HL-60 (cell line): Measurements from ENCODE around the gene ACTA2.

ENCODE experiments used
- DNase-seq, 2 experiments: peaks; one replicate each; pipeline ENCODE4 v3.0.0-alpha.2; 2010 to 2020; ENCODE audit warnings: low read depth in 1 of 2, low spot score in 1 of 2
- H3K27ac ChIP-seq: fragments of 250-450 bp; sonication (Bioruptor Pico); replicated peaks from 2 replicates; pipeline ENCODE4 v1.5.1; 2020; ENCODE audit warnings: mild to moderate bottlenecking, moderate library complexity
- H3K27me3 ChIP-seq: fragments of 250-450 bp; sonication (Bioruptor Pico); 2 replicates; pipeline ENCODE4 v1.5.1; 2021; ENCODE audit warnings: mild to moderate bottlenecking, moderate library complexity; ENCODE audit not compliant: insufficient read depth, poor library complexity, severe bottlenecking
- H3K4me3 ChIP-seq: replicated peaks from 2 replicates; pipeline ENCODE4 v1.5.1; 2011; ENCODE audit warnings: mild to moderate bottlenecking, control low read depth, low read length; ENCODE audit not compliant: insufficient read depth
- GABPA ChIP-seq: IDR thresholded peaks from 2 replicates; pipeline ENCODE4 v1.6.1; 2012; ENCODE audit warnings: low read depth
- POLR2AphosphoS5 ChIP-seq: IDR thresholded peaks from 2 replicates; pipeline ENCODE4 v1.6.1; 2012; ENCODE audit warnings: low read depth
- SPI1 ChIP-seq: IDR thresholded peaks from 2 replicates; pipeline ENCODE4 v1.6.1; 2012; ENCODE audit warnings: low read depth, mild to moderate bottlenecking, borderline replicate concordance
- TF ChIP-seq, protein P1 (sequence below): IDR thresholded peaks from 2 replicates; pipeline ENCODE4 v1.6.1; 2012; ENCODE audit warnings: low read depth; ENCODE audit not compliant: insufficient replicate concordance
- TF ChIP-seq, protein P2 (sequence below): IDR thresholded peaks from one replicate; pipeline ENCODE4 v1.5.1; 2011; ENCODE audit warnings: low read length, control low read depth, inconsistent platforms; ENCODE audit not compliant: insufficient read depth

The ACTA2 gene

DNA sequence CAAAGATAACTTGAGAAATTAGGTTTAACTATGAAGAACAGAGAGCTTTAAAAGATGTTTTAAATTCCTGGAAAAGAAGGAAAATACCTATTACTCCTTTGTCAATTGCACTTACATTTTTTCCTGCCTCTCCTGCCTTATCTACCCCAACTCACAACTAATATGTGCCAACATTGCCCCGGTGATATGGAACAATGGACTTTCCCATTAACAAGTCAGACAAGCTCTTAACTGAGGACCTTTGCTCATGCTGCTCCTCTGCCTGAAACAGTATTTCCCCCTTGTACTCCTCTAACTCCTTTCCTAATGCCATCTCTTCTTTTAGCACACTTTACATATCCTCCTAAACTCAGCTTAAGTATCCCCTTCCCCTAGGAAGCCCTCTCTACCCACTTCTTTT, 4.8 kb upstream of the ACTA2 start:
- no peak for DNase-seq
- Histone ChIP-seq H3K4me3 (no peak overlapping the region), H3K27me3 (no peaks in the 10 kb centered on the region), H3K27ac (no peak overlapping the region)
- no peak for TF ChIP-seq POLR2AphosphoS5
- TF ChIP-seq, protein P1, sequence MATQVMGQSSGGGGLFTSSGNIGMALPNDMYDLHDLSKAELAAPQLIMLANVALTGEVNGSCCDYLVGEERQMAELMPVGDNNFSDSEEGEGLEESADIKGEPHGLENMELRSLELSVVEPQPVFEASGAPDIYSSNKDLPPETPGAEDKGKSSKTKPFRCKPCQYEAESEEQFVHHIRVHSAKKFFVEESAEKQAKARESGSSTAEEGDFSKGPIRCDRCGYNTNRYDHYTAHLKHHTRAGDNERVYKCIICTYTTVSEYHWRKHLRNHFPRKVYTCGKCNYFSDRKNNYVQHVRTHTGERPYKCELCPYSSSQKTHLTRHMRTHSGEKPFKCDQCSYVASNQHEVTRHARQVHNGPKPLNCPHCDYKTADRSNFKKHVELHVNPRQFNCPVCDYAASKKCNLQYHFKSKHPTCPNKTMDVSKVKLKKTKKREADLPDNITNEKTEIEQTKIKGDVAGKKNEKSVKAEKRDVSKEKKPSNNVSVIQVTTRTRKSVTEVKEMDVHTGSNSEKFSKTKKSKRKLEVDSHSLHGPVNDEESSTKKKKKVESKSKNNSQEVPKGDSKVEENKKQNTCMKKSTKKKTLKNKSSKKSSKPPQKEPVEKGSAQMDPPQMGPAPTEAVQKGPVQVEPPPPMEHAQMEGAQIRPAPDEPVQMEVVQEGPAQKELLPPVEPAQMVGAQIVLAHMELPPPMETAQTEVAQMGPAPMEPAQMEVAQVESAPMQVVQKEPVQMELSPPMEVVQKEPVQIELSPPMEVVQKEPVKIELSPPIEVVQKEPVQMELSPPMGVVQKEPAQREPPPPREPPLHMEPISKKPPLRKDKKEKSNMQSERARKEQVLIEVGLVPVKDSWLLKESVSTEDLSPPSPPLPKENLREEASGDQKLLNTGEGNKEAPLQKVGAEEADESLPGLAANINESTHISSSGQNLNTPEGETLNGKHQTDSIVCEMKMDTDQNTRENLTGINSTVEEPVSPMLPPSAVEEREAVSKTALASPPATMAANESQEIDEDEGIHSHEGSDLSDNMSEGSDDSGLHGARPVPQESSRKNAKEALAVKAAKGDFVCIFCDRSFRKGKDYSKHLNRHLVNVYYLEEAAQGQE: no peak
- no peak for TF ChIP-seq GABPA
- no peak for TF ChIP-seq SPI1
- TF ChIP-seq, protein P2, sequence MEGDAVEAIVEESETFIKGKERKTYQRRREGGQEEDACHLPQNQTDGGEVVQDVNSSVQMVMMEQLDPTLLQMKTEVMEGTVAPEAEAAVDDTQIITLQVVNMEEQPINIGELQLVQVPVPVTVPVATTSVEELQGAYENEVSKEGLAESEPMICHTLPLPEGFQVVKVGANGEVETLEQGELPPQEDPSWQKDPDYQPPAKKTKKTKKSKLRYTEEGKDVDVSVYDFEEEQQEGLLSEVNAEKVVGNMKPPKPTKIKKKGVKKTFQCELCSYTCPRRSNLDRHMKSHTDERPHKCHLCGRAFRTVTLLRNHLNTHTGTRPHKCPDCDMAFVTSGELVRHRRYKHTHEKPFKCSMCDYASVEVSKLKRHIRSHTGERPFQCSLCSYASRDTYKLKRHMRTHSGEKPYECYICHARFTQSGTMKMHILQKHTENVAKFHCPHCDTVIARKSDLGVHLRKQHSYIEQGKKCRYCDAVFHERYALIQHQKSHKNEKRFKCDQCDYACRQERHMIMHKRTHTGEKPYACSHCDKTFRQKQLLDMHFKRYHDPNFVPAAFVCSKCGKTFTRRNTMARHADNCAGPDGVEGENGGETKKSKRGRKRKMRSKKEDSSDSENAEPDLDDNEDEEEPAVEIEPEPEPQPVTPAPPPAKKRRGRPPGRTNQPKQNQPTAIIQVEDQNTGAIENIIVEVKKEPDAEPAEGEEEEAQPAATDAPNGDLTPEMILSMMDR: no peak

DNA sequence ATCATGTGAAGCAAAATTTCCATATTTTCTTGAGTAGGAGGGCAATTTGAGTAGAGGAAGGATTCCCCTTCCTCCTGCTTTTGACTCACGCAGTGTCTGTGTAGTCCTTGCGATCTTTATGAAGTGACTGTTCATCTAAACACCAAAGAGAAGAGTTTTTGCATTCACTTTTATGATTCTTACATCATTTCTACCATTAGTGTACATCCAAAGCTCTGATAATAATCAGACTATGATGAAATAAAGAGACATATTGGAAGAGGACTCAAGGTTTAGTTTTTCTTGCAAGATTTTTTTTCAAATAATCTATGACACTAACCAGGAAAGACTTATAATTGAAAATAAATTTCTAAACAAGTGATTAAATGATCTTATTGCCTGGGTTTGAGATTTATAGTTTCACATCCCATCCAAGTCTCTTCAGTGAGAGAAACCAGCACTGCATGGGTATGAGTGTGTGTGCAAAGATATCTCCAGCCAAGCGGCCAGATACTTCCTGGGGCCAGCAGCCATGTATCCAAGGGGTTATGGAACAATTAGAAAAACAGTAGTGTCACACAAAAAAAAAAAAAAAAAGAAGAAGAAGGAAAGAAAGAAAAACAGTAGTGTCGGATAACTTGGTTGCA, 2.0 kb upstream of the ACTA2 start:
- DNase-seq: no peak
- H3K27ac ChIP-seq: no peak overlapping the region
- H3K4me3 ChIP-seq: no peak overlapping the region
- TF ChIP-seq, protein P1: no peak
- TF ChIP-seq, protein P2: no peak
- no peak for TF ChIP-seq SPI1
- TF ChIP-seq POLR2AphosphoS5: no peak
- TF ChIP-seq GABPA: no peak
- no peaks in the 10 kb centered on the region for H3K27me3 ChIP-seq

DNA sequence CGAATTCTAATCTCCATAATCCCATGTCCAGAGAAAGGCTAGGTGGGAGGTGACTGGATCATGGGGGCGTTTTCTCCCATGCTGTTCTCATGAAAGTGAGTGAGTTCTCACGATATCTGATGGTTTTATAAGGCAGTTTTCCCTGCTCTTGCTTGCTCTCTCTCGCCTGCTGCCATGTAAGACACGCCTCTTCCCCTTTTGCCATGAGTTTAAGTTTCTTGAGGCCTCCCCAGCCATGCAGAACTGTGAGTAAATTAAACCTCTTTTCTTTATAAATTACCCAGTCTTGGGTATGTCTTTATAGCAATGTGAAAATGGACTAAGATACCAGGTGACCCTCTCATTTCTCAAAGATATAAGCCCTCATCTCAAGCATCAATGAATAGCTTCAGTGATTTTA, 1.1 kb upstream of the ACTA2 start:
- peak in 1 of 2 experiments; percentile 20 for DNase-seq
- no peak overlapping the region for H3K27ac ChIP-seq
- peak; percentile 56; the same call in 1 of the 2 replicates for TF ChIP-seq SPI1
- TF ChIP-seq GABPA: no peak
- H3K4me3 ChIP-seq: no peak overlapping the region
- H3K27me3 ChIP-seq: no peaks in the 10 kb centered on the region

DNA sequence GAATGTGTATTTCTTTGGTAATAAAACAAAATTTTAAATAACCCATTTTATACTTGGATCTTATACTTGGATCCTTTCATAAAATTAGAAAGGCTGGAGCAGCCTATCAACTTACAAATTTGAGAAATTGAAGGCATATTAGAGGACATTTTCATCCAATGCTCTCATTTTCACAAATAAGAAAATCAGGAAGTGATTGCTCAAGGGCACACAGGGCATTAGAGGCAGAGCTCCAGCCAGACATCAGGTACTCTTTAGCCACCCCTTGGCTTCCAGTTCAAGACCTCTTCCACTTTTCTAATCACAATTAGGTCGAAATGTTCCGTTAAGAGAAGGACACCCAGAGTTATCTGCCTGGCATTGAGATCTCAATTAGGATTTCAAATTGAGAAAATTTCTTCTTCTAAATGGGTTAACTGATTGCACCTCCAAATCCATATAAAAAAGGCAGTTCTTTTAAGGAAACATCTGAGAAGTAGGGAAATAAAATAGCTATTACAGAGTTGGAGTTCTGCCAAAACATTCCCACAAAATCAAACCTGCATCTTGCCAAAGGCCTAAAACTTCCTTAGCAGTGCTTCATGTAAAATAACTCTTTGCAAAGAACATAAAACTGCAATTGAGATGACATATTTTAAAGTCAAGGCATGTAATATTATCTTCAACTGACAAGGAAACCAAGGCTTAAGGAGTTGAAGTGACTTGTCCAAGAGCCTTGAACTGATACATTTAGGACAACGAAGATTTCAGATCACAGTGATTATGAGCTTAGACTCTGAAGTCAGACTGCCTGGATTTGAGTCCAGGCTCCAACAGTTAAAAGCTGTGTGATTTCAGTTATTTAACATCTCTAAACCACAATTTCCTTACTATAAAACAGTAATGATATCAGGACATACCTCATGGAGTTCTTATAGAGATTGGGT, 2.4 kb downstream of the ACTA2 start:
- Histone ChIP-seq H3K27me3 (no peaks in the 10 kb centered on the region), H3K4me3 (no peak overlapping the region), H3K27ac (no peak overlapping the region)
- DNase-seq: peak in 1 of 2 experiments; percentile 44
- peak; percentile 73; the same call in 1 of the 2 replicates for TF ChIP-seq SPI1
- TF ChIP-seq GABPA: no peak
